COLO829 (cell line): ENCODE results near the gene RPTN.

Source experiments
- DNase-seq: peaks from one replicate; pipeline ENCODE4 v3.0.0; 2012; ENCODE audit warnings: low spot score

The RPTN gene

GRCh38 chr1:152159144-152159543 lies at the start of gene RPTN:
Gene RPTN (minus strand): TSS chr1:152159228. CDS start chr1:152157889, 1,339 bp downstream.
- DNase-seq: no peak

- DNase-seq: no peak
Observed at GRCh38 chr1:152198982-152199381, 40.0 kb upstream of the RPTN start.

- no peak for DNase-seq
Observed at GRCh38 chr1:152197361-152197941, 38.4 kb upstream of the RPTN start.

GRCh38 chr1:152191711-152192110 lies 32.7 kb upstream of the RPTN start:
- no peak for DNase-seq

GRCh38 chr1:152191260-152191659 lies 32.2 kb upstream of the RPTN start:
- no peak for DNase-seq

GRCh38 chr1:152190589-152190988 lies 31.6 kb upstream of the RPTN start:
- no peak for DNase-seq

- DNase-seq: peak; percentile 83
Observed at GRCh38 chr1:152189657-152190442, 30.8 kb upstream of the RPTN start.

- peak; percentile 59 for DNase-seq
Observed at GRCh38 chr1:152188673-152189591, 29.9 kb upstream of the RPTN start.

- no peak for DNase-seq
Observed at GRCh38 chr1:152186556-152187285, 27.7 kb upstream of the RPTN start.

GRCh38 chr1:152185544-152186391 lies 26.7 kb upstream of the RPTN start:
- peak; percentile 57 for DNase-seq

GRCh38 chr1:152182944-152183361 lies 23.9 kb upstream of the RPTN start:
- no peak for DNase-seq

GRCh38 chr1:152182431-152182830 lies 23.4 kb upstream of the RPTN start:
- no peak for DNase-seq

GRCh38 chr1:152179566-152179965 lies 20.5 kb upstream of the RPTN start:
- DNase-seq: no peak

GRCh38 chr1:152170287-152170905 lies 11.4 kb upstream of the RPTN start:
- no peak for DNase-seq

- no peak for DNase-seq
Observed at GRCh38 chr1:152169366-152170025, 10.5 kb upstream of the RPTN start.

- no peak for DNase-seq
Observed at GRCh38 chr1:152168535-152168868, 9.5 kb upstream of the RPTN start.

- peak; percentile 27 for DNase-seq
Observed at GRCh38 chr1:152167835-152168534, 9.0 kb upstream of the RPTN start.

- no peak for DNase-seq
Observed at GRCh38 chr1:152166966-152167365, 7.9 kb upstream of the RPTN start.

- DNase-seq: no peak
Observed at GRCh38 chr1:152165286-152166077, 6.5 kb upstream of the RPTN start.
